Upper lobe of left lung (tissue), 6 donors: ENCODE data around the gene STX16. TPM values are rescaled to one million over a fixed set of nuclear protein-coding genes. Genes with fewer than 3 reads are reported as not detected.

Experiments
- ATAC-seq, 2 donors: fragments of 200-7000 bp; cut with Tn5 transposase; one replicate each; pipeline ENCODE4 v1.9.1; 2022; ENCODE audit warnings: mild to moderate bottlenecking in 2 of 2, moderate library complexity in 2 of 2; ENCODE audit not compliant: low FRiP score in 2 of 2
- DNase-seq, 2 donors: peaks; one replicate each; pipeline ENCODE4 v3.0.0-alpha.2; 2019 to 2020
- H3K27ac ChIP-seq, 4 donors: fragments of 200-600 bp; sonication (generic); one replicate each; pipeline ENCODE4 v1.5.1; 2016 to 2019
- H3K27me3 ChIP-seq, 4 donors: fragments of 200-600 bp; sonication (generic); one replicate each; pipeline ENCODE4 v1.5.1; 2017 to 2019
- H3K36me3 ChIP-seq, 4 donors: fragments of 200-600 bp; sonication (generic); one replicate each; pipeline ENCODE4 v1.5.1; 2016 to 2019
- H3K4me1 ChIP-seq, 4 donors: fragments of 200-600 bp; sonication (generic); one replicate each; pipeline ENCODE4 v1.5.1; 2018 to 2019
- H3K4me3 ChIP-seq, 4 donors: fragments of 200-600 bp; sonication (generic); one replicate each; pipeline ENCODE4 v1.5.1; 2017 to 2019; ENCODE audit warnings: mild to moderate bottlenecking in 2 of 4, moderate library complexity in 1 of 4
- H3K9me3 ChIP-seq, 4 donors: fragments of 200-600 bp; sonication (generic); one replicate each; pipeline ENCODE4 v1.5.1; 2018 to 2019
- EP300 ChIP-seq, 4 donors: sonication (generic); formaldehyde crosslinking; IDR thresholded peaks; one replicate each; pipeline ENCODE4 v1.5.1; 2017; ENCODE audit warnings: antibody characterized with exemption in 4 of 4, control low read depth in 2 of 4
- POLR2A ChIP-seq, 4 donors: fragments of 450-650 bp; IDR thresholded peaks; one replicate each; pipeline ENCODE4 v1.5.1; 2016 to 2017; ENCODE audit warnings: antibody characterized with exemption in 4 of 4, mild to moderate bottlenecking in 2 of 4
- POLR2AphosphoS5 ChIP-seq, 2 donors: sonication (generic); formaldehyde crosslinking; IDR thresholded peaks; one replicate each; pipeline ENCODE4 v1.5.1; 2017; ENCODE audit warnings: antibody characterized with exemption in 2 of 2
- WGBS, 2 donors: methylation state at CpG; one replicate each; pipeline ENCODE4 v1.1.5; 2017 to 2018; 5-methylcytosine and 5-hydroxymethylcytosine counted together
- total RNA-seq, 6 donors: library from RNA; depleted of rRNA in 4 of 6; stranded (reverse); fragments of >200 nt in 4 of 6; gene quantifications; one replicate each; pipeline versions ENCODE4 v1.1.0 to v1.2.1, GENCODE V29; 2016 to 2021
- TF ChIP-seq, protein P1 (sequence below), 6 experiments: fragments of 450-650 bp in 4 of 6; fragments of 200-600 bp in 2 of 6; sonication (generic) in 2 of 6; IDR thresholded peaks; one replicate each; pipeline ENCODE4 v1.5.1; 2016 to 2019; ENCODE audit warnings: antibody characterized with exemption in 6 of 6
- donor health status: DM: no; HTN: no; CAD: no; lungs with moderate emphysema.
- donor health status: DM: no; HTN: yes; CAD: no; lungs with severe emphysema.

The STX16 gene
- total RNA-seq, 6 donors from 2014 or later, result 42.1 to 469 (median 64.7) TPM

DNA sequence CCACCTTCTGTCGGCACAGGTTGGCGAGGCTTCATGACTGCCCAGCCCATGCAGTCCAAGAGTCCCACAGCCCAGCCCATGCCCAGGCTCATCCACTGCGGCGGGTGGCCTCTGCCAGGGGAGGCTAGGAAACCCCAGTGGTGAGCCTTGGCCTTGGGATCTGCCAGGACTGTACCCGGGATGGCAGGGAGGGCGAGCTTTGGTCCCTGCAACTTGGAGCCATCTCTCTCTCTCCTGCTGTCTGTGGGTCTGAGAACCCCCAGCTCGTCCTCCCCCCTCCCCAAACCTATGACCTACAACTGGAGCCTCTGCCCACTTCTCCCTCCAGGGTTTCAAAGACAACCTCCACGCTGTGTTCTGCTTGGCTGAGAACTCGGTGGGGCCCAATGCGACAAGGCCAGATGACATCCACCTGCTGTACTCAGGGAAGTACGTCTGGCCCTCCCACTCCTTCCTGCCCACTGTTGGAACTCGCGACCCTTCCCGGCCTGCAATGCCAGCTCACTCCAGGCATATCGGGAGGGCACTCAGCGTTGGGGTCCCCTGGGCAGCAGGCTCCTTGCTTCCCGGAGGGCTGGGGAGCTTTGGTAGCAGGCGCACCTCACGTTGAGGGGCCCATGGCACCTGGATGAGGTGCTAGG, 61.2 kb downstream of the STX16 start:
- DNase-seq, result peak in 1 of 2 donors; percentile 18
- Histone ChIP-seq H3K27ac (no peak overlapping the region), H3K36me3 (peaks cover 0 to 31% (median 14%) of the 10 kb centered on the region in 4 donors), H3K9me3 (no peaks in the 10 kb centered on the region), H3K27me3 (no peaks in the 10 kb centered on the region), H3K4me1 (no peaks in the 10 kb centered on the region), H3K4me3 (no peak overlapping the region)
- 82 to 89% methylated on average over 11 to 19 of the region's 19 CpGs for WGBS, 2 donors
- TF ChIP-seq POLR2A (IDR thresholded peaks at IDR 0.05) (no peak), EP300 (IDR thresholded peaks at IDR 0.05) (no peak), POLR2AphosphoS5 (IDR thresholded peaks at IDR 0.05) (no peak)
- TF ChIP-seq, protein P1, sequence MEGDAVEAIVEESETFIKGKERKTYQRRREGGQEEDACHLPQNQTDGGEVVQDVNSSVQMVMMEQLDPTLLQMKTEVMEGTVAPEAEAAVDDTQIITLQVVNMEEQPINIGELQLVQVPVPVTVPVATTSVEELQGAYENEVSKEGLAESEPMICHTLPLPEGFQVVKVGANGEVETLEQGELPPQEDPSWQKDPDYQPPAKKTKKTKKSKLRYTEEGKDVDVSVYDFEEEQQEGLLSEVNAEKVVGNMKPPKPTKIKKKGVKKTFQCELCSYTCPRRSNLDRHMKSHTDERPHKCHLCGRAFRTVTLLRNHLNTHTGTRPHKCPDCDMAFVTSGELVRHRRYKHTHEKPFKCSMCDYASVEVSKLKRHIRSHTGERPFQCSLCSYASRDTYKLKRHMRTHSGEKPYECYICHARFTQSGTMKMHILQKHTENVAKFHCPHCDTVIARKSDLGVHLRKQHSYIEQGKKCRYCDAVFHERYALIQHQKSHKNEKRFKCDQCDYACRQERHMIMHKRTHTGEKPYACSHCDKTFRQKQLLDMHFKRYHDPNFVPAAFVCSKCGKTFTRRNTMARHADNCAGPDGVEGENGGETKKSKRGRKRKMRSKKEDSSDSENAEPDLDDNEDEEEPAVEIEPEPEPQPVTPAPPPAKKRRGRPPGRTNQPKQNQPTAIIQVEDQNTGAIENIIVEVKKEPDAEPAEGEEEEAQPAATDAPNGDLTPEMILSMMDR (IDR thresholded peaks at IDR 0.05), result no peak
- ATAC-seq, result no peak

DNA sequence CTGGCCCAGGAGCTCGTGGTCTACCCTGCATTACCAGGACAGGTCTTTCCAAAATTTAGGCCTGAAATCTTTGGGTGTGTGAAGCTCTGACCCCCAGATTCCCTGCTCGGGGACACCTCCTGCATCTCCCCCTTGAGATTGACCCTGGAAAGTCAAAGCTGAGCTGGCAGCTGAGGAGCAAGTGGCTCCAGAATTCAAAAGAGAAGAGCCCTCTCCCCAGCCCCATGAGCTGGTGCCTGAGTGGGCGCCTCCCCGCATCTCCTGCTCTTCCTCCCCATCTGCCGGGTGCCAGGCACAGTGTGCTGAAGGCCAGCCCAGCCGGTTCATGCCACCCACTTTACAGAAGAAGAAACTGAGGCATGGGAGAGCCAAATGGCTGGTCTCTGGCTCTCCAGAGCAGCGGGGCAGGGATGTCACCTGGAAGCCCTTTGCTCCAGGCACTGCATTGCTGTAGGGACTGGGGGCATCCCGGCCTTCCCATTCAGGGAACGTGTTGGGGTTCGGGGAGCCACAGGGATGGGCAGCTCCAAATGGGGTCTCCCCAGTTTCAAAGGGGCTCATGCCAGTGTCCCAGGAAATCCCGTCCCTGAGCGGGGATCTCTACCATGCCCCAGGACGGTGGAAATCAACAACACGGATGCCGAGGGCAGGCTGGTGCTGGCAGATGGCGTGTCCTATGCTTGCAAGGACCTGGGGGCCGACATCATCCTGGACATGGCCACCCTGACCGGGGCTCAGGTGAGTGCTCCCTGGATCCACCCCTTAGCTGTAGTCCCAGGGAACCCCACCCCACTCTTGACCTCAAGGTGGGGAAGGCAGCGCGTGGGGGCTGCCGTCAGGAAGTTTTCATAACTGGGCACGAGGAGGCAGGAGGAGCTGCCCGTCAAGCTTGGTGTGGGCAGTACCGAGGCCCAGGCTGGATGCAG, 62.0 kb downstream of the STX16 start:
- H3K36me3 ChIP-seq, result peaks cover 0 to 28% (median 10%) of the 10 kb centered on the region in 4 donors

DNA sequence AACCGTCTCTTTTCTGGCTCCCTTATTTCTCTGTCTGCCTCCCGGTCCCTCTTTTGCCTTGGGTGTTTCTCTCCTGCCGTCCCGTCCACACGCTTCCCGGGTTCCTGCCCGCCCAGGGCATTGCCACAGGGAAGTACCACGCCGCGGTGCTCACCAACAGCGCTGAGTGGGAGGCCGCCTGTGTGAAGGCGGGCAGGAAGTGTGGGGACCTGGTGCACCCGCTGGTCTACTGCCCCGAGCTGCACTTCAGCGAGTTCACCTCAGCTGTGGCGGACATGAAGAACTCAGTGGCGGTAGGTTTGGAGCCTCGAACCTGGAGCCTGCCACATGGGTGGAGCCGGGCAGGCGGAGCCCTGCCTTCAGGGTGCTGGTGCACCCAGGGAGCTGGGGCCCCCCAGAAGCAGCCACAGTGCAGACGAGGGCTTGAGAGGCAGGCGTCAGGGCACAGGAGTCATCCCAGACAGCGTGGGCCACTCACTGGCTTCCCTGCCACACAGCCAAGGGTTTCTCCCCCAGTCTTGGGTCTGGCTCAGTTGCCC, 62.8 kb downstream of the STX16 start:
- Histone ChIP-seq H3K4me1 (no peaks in the 10 kb centered on the region), H3K27ac (no peak overlapping the region), H3K9me3 (no peaks in the 10 kb centered on the region), H3K27me3 (no peaks in the 10 kb centered on the region), H3K4me3 (no peak overlapping the region), H3K36me3 (peaks cover 0 to 20% (median 7%) of the 10 kb centered on the region in 4 donors)
- no peak for ATAC-seq
- 92 to 96% methylated on average over 13 to 21 of the region's 24 CpGs for WGBS, 2 donors
- DNase-seq, result no peak
- TF ChIP-seq POLR2A (IDR thresholded peaks at IDR 0.05) (no peak), POLR2AphosphoS5 (IDR thresholded peaks at IDR 0.05) (no peak), EP300 (IDR thresholded peaks at IDR 0.05) (no peak)
- TF ChIP-seq, protein P1 (IDR thresholded peaks at IDR 0.05), result no peak

More for the DNA sequence above, 62.0 kb downstream of the STX16 start:
- ATAC-seq (no peak), DNase-seq (no peak)
- H3K27me3 ChIP-seq, result no peaks in the 10 kb centered on the region
- TF ChIP-seq POLR2A (IDR thresholded peaks at IDR 0.05) (no peak), POLR2AphosphoS5 (IDR thresholded peaks at IDR 0.05) (no peak), EP300 (IDR thresholded peaks at IDR 0.05) (no peak)
- TF ChIP-seq, protein P1 (IDR thresholded peaks at IDR 0.05), result no peak
- 86 to 92% methylated on average over 11 to 24 of the region's 24 CpGs for WGBS, 2 donors
- no peak overlapping the region for H3K4me3 ChIP-seq
- H3K9me3 ChIP-seq, result no peaks in the 10 kb centered on the region
- H3K27ac ChIP-seq, result no peak overlapping the region
- no peaks in the 10 kb centered on the region for H3K4me1 ChIP-seq

DNA sequence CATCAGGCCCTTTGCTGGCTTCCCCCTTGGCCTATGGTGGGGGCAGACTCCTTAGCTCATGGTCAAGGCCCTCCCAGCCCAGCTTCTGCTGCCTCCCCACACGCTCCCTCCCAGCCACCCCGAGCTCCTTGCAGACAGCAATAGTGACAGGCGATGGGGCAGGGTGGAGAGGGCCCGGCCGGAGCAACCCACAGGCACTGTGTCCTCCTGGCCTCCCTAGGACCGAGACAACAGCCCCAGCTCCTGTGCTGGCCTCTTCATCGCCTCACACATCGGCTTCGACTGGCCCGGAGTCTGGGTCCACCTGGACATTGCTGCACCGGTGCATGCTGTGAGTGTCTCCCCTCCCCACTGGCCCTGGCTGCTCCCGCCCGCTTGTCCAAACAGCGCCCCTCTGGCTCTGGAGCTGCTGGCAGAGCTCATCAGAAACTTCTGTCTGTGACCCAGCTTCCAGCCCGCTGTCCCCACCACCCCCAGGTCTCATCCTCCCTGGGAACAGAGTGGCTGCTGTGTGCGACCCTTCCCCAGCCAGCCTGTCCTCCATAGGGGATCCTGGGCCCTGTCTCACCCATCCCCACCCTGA, 63.3 kb downstream of the STX16 start:
- Histone ChIP-seq H3K9me3 (no peaks in the 10 kb centered on the region), H3K27ac (no peak overlapping the region), H3K4me3 (no peak overlapping the region), H3K36me3 (peaks cover 0 to 14% (median 6%) of the 10 kb centered on the region in 4 donors), H3K27me3 (no peaks in the 10 kb centered on the region), H3K4me1 (no peaks in the 10 kb centered on the region)
- DNase-seq (peak in 1 of 2 donors; percentile 16), ATAC-seq (no peak)
- TF ChIP-seq POLR2A (IDR thresholded peaks at IDR 0.05) (no peak), POLR2AphosphoS5 (IDR thresholded peaks at IDR 0.05) (no peak), EP300 (IDR thresholded peaks at IDR 0.05) (no peak)
- TF ChIP-seq, protein P1 (IDR thresholded peaks at IDR 0.05), result no peak
- WGBS, 2 donors, result 90 to 97% methylated on average over 14 to 16 of the region's 16 CpGs
